GM23338 (cell line): Measurements from ENCODE around the gene MUC5AC. TPM values are rescaled to one million over a fixed set of nuclear protein-coding genes. Genes with fewer than 3 reads are reported as not detected.

Experiments used
- STAT1 ChIP-seq: IDR thresholded peaks from one replicate; pipeline ENCODE4 v1.6.1; 2016; ENCODE audit warnings: antibody characterized with exemption; ENCODE audit not compliant: unreplicated experiment
- polyA plus RNA-seq: library from polyadenylated mRNA; unstranded; fragments of >200 nt; fragmentation: Nextera tagmentation; extraction: Ambion mirVana; gene quantifications from 2 replicates; pipeline ENCODE4 v1.2.1, GENCODE V29; 2016
- total RNA-seq: library from RNA; depleted of rRNA; stranded (reverse); fragments of >200 nt; shearing (Covaris generic); gene quantifications from 2 replicates; pipeline ENCODE4 v1.2.3, GENCODE V29; 2014
- TF ChIP-seq, protein P1 (sequence below): fragments of 250-450 bp; sonication (Bioruptor Pico); IDR thresholded peaks from 2 replicates; pipeline ENCODE4 v1.5.0; 2020; ENCODE audit warnings: mild to moderate bottlenecking, moderate library complexity
- TF ChIP-seq, protein P2 (sequence below): IDR thresholded peaks from one replicate; pipeline ENCODE4 v1.6.1; 2018; ENCODE audit warnings: antibody characterized with exemption; ENCODE audit not compliant: unreplicated experiment
- TF ChIP-seq, protein P3 (sequence below): IDR thresholded peaks from 2 replicates; pipeline ENCODE4 v1.6.1; 2016; ENCODE audit warnings: antibody characterized with exemption

The MUC5AC gene
- total and polyA plus RNA-seq, 2 experiments from 2014 or later, result not detected

DNA sequence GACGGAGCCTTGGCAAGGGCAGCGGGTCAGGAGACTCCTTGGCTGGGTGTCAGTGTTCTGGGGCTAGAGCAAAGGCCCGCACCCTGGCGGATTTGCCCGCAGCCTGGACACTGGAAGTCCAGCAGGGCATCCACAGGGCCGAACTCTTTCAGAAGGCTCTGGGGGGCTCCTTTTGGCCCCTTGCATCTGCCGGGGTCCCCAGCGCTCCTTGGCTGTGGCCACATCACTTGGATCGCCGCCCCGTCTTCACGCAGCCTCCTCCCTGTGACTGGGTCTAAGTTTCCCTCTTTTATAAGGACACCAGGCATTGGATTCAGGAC, 20.0 kb downstream of the MUC5AC start (continued):
- TF ChIP-seq, protein P1, sequence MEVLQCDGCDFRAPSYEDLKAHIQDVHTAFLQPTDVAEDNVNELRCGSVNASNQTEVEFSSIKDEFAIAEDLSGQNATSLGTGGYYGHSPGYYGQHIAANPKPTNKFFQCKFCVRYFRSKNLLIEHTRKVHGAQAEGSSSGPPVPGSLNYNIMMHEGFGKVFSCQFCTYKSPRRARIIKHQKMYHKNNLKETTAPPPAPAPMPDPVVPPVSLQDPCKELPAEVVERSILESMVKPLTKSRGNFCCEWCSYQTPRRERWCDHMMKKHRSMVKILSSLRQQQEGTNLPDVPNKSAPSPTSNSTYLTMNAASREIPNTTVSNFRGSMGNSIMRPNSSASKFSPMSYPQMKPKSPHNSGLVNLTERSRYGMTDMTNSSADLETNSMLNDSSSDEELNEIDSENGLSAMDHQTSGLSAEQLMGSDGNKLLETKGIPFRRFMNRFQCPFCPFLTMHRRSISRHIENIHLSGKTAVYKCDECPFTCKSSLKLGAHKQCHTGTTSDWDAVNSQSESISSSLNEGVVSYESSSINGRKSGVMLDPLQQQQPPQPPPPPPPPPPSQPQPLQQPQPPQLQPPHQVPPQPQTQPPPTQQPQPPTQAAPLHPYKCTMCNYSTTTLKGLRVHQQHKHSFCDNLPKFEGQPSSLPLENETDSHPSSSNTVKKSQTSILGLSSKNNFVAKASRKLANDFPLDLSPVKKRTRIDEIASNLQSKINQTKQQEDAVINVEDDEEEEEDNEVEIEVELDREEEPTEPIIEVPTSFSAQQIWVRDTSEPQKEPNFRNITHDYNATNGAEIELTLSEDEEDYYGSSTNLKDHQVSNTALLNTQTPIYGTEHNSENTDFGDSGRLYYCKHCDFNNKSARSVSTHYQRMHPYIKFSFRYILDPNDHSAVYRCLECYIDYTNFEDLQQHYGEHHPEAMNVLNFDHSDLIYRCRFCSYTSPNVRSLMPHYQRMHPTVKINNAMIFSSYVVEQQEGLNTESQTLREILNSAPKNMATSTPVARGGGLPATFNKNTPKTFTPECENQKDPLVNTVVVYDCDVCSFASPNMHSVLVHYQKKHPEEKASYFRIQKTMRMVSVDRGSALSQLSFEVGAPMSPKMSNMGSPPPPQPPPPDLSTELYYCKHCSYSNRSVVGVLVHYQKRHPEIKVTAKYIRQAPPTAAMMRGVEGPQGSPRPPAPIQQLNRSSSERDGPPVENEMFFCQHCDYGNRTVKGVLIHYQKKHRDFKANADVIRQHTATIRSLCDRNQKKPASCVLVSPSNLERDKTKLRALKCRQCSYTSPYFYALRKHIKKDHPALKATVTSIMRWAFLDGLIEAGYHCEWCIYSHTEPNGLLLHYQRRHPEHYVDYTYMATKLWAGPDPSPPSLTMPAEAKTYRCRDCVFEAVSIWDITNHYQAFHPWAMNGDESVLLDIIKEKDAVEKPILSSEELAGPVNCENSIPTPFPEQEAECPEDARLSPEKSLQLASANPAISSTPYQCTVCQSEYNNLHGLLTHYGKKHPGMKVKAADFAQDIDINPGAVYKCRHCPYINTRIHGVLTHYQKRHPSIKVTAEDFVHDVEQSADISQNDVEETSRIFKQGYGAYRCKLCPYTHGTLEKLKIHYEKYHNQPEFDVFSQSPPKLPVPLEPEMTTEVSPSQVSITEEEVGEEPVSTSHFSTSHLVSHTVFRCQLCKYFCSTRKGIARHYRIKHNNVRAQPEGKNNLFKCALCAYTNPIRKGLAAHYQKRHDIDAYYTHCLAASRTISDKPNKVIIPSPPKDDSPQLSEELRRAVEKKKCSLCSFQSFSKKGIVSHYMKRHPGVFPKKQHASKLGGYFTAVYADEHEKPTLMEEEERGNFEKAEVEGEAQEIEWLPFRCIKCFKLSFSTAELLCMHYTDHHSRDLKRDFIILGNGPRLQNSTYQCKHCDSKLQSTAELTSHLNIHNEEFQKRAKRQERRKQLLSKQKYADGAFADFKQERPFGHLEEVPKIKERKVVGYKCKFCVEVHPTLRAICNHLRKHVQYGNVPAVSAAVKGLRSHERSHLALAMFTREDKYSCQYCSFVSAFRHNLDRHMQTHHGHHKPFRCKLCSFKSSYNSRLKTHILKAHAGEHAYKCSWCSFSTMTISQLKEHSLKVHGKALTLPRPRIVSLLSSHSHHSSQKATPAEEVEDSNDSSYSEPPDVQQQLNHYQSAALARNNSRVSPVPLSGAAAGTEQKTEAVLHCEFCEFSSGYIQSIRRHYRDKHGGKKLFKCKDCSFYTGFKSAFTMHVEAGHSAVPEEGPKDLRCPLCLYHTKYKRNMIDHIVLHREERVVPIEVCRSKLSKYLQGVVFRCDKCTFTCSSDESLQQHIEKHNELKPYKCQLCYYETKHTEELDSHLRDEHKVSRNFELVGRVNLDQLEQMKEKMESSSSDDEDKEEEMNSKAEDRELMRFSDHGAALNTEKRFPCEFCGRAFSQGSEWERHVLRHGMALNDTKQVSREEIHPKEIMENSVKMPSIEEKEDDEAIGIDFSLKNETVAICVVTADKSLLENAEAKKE, result no peak
- TF ChIP-seq, protein P2, sequence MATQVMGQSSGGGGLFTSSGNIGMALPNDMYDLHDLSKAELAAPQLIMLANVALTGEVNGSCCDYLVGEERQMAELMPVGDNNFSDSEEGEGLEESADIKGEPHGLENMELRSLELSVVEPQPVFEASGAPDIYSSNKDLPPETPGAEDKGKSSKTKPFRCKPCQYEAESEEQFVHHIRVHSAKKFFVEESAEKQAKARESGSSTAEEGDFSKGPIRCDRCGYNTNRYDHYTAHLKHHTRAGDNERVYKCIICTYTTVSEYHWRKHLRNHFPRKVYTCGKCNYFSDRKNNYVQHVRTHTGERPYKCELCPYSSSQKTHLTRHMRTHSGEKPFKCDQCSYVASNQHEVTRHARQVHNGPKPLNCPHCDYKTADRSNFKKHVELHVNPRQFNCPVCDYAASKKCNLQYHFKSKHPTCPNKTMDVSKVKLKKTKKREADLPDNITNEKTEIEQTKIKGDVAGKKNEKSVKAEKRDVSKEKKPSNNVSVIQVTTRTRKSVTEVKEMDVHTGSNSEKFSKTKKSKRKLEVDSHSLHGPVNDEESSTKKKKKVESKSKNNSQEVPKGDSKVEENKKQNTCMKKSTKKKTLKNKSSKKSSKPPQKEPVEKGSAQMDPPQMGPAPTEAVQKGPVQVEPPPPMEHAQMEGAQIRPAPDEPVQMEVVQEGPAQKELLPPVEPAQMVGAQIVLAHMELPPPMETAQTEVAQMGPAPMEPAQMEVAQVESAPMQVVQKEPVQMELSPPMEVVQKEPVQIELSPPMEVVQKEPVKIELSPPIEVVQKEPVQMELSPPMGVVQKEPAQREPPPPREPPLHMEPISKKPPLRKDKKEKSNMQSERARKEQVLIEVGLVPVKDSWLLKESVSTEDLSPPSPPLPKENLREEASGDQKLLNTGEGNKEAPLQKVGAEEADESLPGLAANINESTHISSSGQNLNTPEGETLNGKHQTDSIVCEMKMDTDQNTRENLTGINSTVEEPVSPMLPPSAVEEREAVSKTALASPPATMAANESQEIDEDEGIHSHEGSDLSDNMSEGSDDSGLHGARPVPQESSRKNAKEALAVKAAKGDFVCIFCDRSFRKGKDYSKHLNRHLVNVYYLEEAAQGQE, result no peak
- no peak for TF ChIP-seq STAT1
- TF ChIP-seq, protein P3, sequence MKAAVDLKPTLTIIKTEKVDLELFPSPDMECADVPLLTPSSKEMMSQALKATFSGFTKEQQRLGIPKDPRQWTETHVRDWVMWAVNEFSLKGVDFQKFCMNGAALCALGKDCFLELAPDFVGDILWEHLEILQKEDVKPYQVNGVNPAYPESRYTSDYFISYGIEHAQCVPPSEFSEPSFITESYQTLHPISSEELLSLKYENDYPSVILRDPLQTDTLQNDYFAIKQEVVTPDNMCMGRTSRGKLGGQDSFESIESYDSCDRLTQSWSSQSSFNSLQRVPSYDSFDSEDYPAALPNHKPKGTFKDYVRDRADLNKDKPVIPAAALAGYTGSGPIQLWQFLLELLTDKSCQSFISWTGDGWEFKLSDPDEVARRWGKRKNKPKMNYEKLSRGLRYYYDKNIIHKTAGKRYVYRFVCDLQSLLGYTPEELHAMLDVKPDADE, result no peak
